HepG2 (cell line): Measurements from ENCODE around the gene PSKH1. TPM values are rescaled to one million over a fixed set of nuclear protein-coding genes. Genes with fewer than 3 reads are reported as not detected.
A peak's percentile ranks its signal among the peaks of the same experiment; 100 is the strongest.

ENCODE experiments used
- ATF3 ChIP-seq: sonication (generic); formaldehyde crosslinking; IDR thresholded peaks from 2 replicates; pipeline ENCODE4 v1.4.0; 2020; ENCODE audit warnings: missing genetic modification reagents
- BRCA1 ChIP-seq: sonication (generic); formaldehyde crosslinking; IDR thresholded peaks from 2 replicates; pipeline ENCODE4 v1.4.0; 2020; ENCODE audit warnings: missing genetic modification reagents
- BRF2 ChIP-seq: sonication (generic); formaldehyde crosslinking; IDR thresholded peaks from 2 replicates; pipeline ENCODE4 v1.8.1; 2022; ENCODE audit warnings: mild to moderate bottlenecking, missing genetic modification reagents
- NFYB ChIP-seq: sonication (generic); formaldehyde crosslinking; IDR thresholded peaks from 2 replicates; pipeline ENCODE4 v1.4.0; 2020; ENCODE audit warnings: missing genetic modification reagents
- SMC3 ChIP-seq: IDR thresholded peaks from 2 replicates; pipeline ENCODE4 v1.6.1; 2011; ENCODE audit warnings: low read length, improper control_type of control experiment
- ZBTB2 ChIP-seq: sonication (generic); formaldehyde crosslinking; IDR thresholded peaks from 2 replicates; pipeline ENCODE4 v1.8.0; 2022; ENCODE audit warnings: low read depth, missing genetic modification reagents
- ZNF138 ChIP-seq: sonication (generic); formaldehyde crosslinking; IDR thresholded peaks from 2 replicates; pipeline ENCODE4 v1.5.0; 2020; ENCODE audit warnings: mild to moderate bottlenecking, low read depth, missing genetic modification reagents
- ZNF143 ChIP-seq: sonication (generic); formaldehyde crosslinking; IDR thresholded peaks from 2 replicates; pipeline ENCODE4 v1.4.0; 2020; ENCODE audit warnings: missing genetic modification reagents
- ZNF207 ChIP-seq: fragments of 450-650 bp; IDR thresholded peaks from 2 replicates; pipeline ENCODE4 v1.6.1; 2016; ENCODE audit warnings: antibody characterized with exemption, borderline replicate concordance
- ZNF275 ChIP-seq: sonication (generic); formaldehyde crosslinking; IDR thresholded peaks from 2 replicates; pipeline ENCODE4 v1.8.0; 2022; ENCODE audit warnings: missing genetic modification reagents, mild to moderate bottlenecking, inconsistent platforms, borderline replicate concordance
- ZNF292 ChIP-seq: sonication (generic); formaldehyde crosslinking; IDR thresholded peaks from 2 replicates; pipeline ENCODE4 v1.8.1; 2022; ENCODE audit warnings: mild to moderate bottlenecking, low read depth, missing genetic modification reagents, borderline replicate concordance
- ZNF407 ChIP-seq: sonication (generic); formaldehyde crosslinking; IDR thresholded peaks from one replicate; pipeline ENCODE4 v1.5.1; 2020; ENCODE audit warnings: mild to moderate bottlenecking, missing genetic modification reagents; ENCODE audit errors: not compliant biosample characterization
- ZNF512B ChIP-seq: sonication (generic); formaldehyde crosslinking; IDR thresholded peaks from 2 replicates; pipeline ENCODE4 v1.5.1; 2020; ENCODE audit warnings: missing genetic modification reagents, mild to moderate bottlenecking, borderline replicate concordance
- ZNF768 ChIP-seq: sonication (generic); formaldehyde crosslinking; IDR thresholded peaks from 2 replicates; pipeline ENCODE4 v1.4.0; 2020; ENCODE audit warnings: missing genetic modification reagents
- polyA plus RNA-seq, 8 experiments: library from polyadenylated mRNA; depleted of rRNA in 3 of 8; stranded (reverse) in 7 of 8; unstranded in 1 of 8; fragments of >200 nt; fragmentation: Illumina TruSeq in 4 of 8; extraction: Trizol in 4 of 8; gene quantifications; 2 replicates each; pipeline versions ENCODE4 v1.2.1 to v1.2.3, GENCODE V29; 2011 to 2016; ENCODE audit warnings: low read depth in 4 of 8, missing spikeins in 1 of 8, mixed read lengths in 1 of 8; ENCODE audit not compliant: insufficient read depth in 1 of 8
- total RNA-seq, 5 experiments: library from RNA; depleted of rRNA; stranded (reverse); fragments of >200 nt; fragmentation: Illumina TruSeq; extraction: Trizol; gene quantifications; 2 replicates each; pipeline ENCODE4 v1.2.3, GENCODE V29; 2016; ENCODE audit warnings: low read depth in 1 of 5

Gene PSKH1
- total and polyA plus RNA-seq, 2 of the 13 experiments (the other 11 are each of a cell fraction or from before 2014, with no cell fraction given) = 8.4 to 19.1 TPM

- no peak for TF ChIP-seq ZBTB2 (CRISPR knock-in tag)
- TF ChIP-seq ZNF768 (CRISPR knock-in tag) = no peak; the same call in 1 of the 2 replicates
- no peak for TF ChIP-seq ZNF207
- no peak for TF ChIP-seq ZNF292 (CRISPR knock-in tag)
- TF ChIP-seq ZNF407 (CRISPR knock-in tag) = no peak
- TF ChIP-seq ZNF512B (CRISPR knock-in tag) = no peak
- no peak for TF ChIP-seq ATF3 (CRISPR knock-in tag)
- TF ChIP-seq BRCA1 (CRISPR knock-in tag) = no peak
- peak; percentile 88 for TF ChIP-seq SMC3
- no peak for TF ChIP-seq BRF2 (CRISPR knock-in tag)
- TF ChIP-seq ZNF143 (CRISPR knock-in tag) = no peak
- no peak for TF ChIP-seq ZNF138 (CRISPR knock-in tag)
- no peak for TF ChIP-seq NFYB
- no peak for TF ChIP-seq ZNF275 (CRISPR knock-in tag)
Measured at GRCh38 chr16:67883872-67884261, 9.2 kb upstream of the PSKH1 start (continued).
